ENCODE data around the gene APLP2. TPM values are rescaled to one million over a fixed set of nuclear protein-coding genes. Genes with fewer than 3 reads are reported as not detected.
A peak's percentile ranks its signal among the peaks of the same experiment; 100 is the strongest.

APLP2 gene
- total RNA-seq, 1 donor from 2014 or later: 214 TPM

GRCh38 chr11:130112071-130112830, 42.6 kb downstream of the APLP2 start:
- ATAC-seq: no peak
- DNase-seq (ENCODE audit: low spot score): no peak

DNA sequence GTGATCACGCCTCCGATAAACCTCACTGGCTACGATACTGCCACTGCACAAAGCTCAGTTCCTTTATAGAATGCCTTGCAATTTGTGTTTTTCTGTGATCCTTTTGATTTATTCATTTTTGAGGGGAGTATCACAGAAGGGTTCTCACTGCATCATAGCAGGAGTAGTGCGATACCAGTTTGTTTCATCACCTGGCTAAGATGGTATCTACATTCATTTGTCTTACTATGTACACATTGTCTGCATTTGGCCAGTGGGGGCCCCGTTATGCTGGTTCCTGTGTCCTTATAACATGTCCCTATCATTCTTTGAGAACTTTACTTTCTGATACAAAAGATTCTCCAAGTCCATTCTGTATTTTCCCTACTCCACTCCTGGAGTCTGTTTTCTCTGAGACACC, 44.6 kb downstream of the APLP2 start:
- ATAC-seq (peak; percentile 50), DNase-seq (ENCODE audit: low spot score) (no peak)

DNA sequence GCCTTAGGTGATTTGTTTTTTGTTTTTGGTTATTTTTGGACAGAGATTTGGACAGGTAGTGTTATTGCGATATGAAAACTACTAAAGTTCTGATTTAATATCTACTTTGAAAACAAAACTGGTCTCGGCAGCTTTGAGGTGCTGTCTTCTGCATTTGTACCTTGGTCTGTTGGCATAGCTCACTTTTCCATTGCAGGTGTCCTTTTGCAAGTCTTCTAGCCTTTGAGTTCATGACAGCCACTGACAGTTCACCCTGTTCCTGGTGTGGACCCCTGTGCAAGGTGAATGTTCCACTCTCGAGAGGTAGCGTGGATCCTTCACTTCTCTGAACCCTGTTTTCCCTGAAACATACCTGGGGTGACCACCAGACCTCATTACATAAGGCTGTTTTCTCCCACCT, 45.0 kb downstream of the APLP2 start:
- DNase-seq (ENCODE audit: low spot score) (peak; percentile 79), ATAC-seq (peak; percentile 84)

GRCh38 chr11:130115218-130115617, 45.5 kb downstream of the APLP2 start:
- no peak for DNase-seq (ENCODE audit: low spot score)
- ATAC-seq: peak; percentile 62

- ATAC-seq (no peak), DNase-seq (ENCODE audit: low spot score) (no peak)
These were observed 48.5 kb downstream of the APLP2 start for GRCh38 chr11:130118165-130118564.

DNA sequence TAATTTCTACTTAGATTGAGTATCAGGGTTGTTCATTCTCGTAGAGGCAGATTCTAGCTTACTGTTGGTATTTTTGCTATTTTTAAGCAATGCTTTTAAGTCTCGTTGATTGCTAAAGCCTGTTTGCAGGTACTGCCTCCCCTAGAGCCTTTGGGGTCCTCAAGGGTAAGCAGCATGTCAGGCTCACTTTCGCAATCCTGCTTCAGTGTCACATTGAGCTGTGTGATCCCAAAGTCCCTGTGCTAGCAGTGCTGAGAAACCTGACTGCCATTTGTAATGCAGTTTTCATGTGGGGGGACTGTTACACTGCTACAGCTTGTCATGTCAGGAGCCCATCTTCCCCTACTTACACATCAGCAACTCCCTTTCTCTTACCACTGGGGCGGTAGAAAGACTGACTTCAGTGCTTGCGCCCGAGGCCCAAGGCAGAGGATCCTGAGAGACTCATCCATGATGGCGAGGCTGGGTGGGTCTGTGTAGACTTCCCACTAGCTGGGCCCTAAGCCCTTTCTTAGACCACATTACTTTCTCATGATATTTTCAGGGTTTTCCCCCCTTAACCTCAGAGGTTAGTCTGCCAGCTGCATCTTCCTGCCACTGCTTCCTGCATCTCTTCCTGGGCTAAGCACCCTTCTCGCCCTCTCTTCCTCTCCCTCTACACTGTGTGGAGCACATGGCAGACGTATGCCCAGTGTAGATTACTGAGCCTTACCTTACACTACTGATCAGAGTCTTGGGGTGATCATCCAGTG, 49.1 kb downstream of the APLP2 start:
- DNase-seq (ENCODE audit: low spot score): no peak
- ATAC-seq: no peak

DNA sequence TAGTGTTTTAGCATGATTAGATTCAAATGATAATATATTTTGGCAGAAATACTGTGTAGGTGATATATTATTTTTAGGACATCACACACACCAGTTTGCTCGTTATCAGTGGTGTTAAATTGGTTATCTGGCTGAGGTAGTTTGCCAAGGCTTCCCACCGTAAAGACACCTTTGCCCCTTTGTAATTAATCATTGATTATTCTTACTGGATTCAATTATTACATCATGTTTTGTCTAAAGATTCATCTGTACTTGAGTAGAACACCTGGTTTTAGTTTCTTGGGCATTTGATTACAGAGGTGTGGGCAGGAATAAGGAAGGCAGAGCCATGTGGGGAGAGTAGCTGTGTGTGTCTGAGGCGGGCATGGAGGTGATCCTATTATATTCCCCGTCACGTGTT, 50.4 kb downstream of the APLP2 start:
- no peak for DNase-seq (ENCODE audit: low spot score)
- no peak for ATAC-seq

GRCh38 chr11:130121445-130121978, 51.8 kb downstream of the APLP2 start:
- ATAC-seq: no peak
- no peak for DNase-seq (ENCODE audit: low spot score)

DNA sequence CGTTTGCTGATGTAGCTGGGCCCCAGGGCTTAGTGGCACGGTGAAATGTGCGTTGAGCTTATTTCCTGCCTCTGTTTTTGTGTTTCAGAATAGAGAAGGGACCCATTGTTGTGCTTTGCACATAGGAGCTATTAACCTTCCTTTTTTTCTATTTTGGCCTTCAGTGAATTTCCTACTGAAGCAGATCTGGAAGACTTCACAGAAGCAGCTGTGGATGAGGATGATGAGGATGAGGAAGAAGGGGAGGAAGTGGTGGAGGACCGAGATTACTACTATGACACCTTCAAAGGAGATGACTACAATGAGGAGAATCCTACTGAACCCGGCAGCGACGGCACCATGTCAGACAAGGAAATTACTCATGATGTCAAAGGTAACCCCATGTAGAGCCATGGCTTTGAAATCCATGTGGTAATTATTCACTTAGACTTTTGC, 52.5 kb downstream of the APLP2 start:
- DNase-seq (ENCODE audit: low spot score): no peak

DNA sequence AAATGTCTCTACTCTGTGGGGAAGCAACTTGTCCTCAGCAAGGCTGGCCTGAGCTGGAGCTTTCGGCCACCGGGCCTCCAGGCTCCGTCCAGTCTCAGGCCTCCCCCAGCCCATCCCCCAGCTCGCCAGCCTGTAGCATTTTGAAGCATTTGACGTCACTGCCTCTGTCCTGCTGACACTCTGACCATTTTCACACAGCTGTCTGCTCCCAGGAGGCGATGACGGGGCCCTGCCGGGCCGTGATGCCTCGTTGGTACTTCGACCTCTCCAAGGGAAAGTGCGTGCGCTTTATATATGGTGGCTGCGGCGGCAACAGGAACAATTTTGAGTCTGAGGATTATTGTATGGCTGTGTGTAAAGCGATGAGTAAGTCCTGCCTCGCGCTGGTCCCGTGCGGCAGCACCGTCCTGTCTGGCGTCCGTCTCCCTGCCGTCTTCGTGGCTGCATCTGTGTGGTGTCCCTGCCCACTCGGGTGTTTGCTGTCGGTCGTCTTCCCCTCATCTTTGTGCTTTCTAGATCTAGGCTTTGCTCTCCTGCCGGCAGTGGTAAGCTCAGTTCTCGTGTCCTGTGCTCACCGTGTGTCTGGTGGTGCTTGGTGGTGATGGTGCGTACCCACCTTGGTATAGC, 53.8 kb downstream of the APLP2 start:
- ATAC-seq (no peak), DNase-seq (ENCODE audit: low spot score) (no peak)

More for the DNA sequence above, 52.5 kb downstream of the APLP2 start:
- no peak for ATAC-seq

- peak; percentile 94 for ATAC-seq
These were observed 54.4 kb downstream of the APLP2 start for GRCh38 chr11:130124096-130124495.

GRCh38 chr11:130125638-130126037, 55.9 kb downstream of the APLP2 start:
- DNase-seq (ENCODE audit: low spot score) (no peak), ATAC-seq (no peak)

More at GRCh38 chr11:130124096-130124495, 54.4 kb downstream of the APLP2 start:
- DNase-seq (ENCODE audit: low spot score): peak; percentile 89

- DNase-seq (ENCODE audit: low spot score): no peak
- no peak for ATAC-seq
These were observed 56.8 kb downstream of the APLP2 start for GRCh38 chr11:130126516-130126915.

- ATAC-seq: no peak
- DNase-seq (ENCODE audit: low spot score): no peak
These were observed 57.8 kb downstream of the APLP2 start for GRCh38 chr11:130127509-130127908.

DNA sequence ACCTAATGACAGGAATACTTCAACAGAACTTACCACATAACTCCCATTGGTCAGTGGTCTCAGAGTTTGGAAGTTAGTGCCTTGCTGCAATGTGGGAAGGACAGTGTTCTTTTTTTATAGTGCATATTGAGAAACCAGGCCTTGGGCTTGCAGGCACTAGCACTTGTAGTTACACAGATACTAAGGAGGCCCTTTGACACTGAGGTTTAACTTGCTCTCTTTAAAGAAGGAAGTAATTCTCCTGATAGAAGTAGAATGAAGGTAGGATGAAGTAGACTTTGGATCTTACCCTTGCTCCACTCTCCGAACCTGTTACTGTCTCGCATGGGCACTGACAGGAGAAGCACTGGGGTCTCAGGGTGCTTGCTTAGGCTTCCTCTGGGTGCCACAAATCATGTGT, 58.9 kb downstream of the APLP2 start:
- DNase-seq (ENCODE audit: low spot score) (no peak), ATAC-seq (no peak)

- ATAC-seq (no peak), DNase-seq (ENCODE audit: low spot score) (no peak)
These were observed 60.2 kb downstream of the APLP2 start for GRCh38 chr11:130129922-130130321.

- DNase-seq (ENCODE audit: low spot score) (no peak), ATAC-seq (peak; percentile 96)
These were observed 62.5 kb downstream of the APLP2 start for GRCh38 chr11:130131961-130132850.

GRCh38 chr11:130133716-130134115, 64.0 kb downstream of the APLP2 start:
- DNase-seq (ENCODE audit: low spot score) (no peak), ATAC-seq (no peak)

GRCh38 chr11:130136107-130136506, 66.4 kb downstream of the APLP2 start:
- DNase-seq (ENCODE audit: low spot score): no peak
- ATAC-seq: no peak

GRCh38 chr11:130137999-130138398, 68.3 kb downstream of the APLP2 start:
- no peak for ATAC-seq
- no peak for DNase-seq (ENCODE audit: low spot score)

Data from left lobe of liver (tissue), 2 donors.